Loucy (cell line): ENCODE results near the gene SLC6A13.

ENCODE experiments used
- H2AFZ ChIP-seq: fragments of 200-600 bp; sonication (generic); 2 replicates; pipeline ENCODE4 v1.6.0; 2016; ENCODE audit warnings: antibody characterized with exemption, mild to moderate bottlenecking, low read length, moderate library complexity
- H3F3A ChIP-seq: fragments of 200-600 bp; 2 replicates; pipeline ENCODE4 v1.6.0; 2016; ENCODE audit warnings: antibody characterized with exemption, low read depth, mild to moderate bottlenecking
- H3K27me3 ChIP-seq: fragments of 200-600 bp; sonication (generic); 2 replicates; pipeline ENCODE4 v1.6.1; 2014; ENCODE audit warnings: low read length, mild to moderate bottlenecking; ENCODE audit not compliant: insufficient read depth, poor library complexity, severe bottlenecking
- H3K36me3 ChIP-seq: fragments of 200-600 bp; sonication (generic); 2 replicates; pipeline ENCODE4 v1.6.1; 2016; ENCODE audit warnings: low read length; ENCODE audit not compliant: insufficient read depth
- H3K4me1 ChIP-seq: fragments of 200-600 bp; sonication (generic); 2 replicates; pipeline ENCODE4 v1.5.1; 2014; ENCODE audit warnings: low read length, mild to moderate bottlenecking; ENCODE audit not compliant: insufficient read depth, poor library complexity, severe bottlenecking
- H3K4me2 ChIP-seq: fragments of 200-600 bp; sonication (generic); 2 replicates; pipeline ENCODE4 v1.6.0; 2014; ENCODE audit warnings: antibody characterized with exemption, low read length, low read depth, mild to moderate bottlenecking; ENCODE audit not compliant: poor library complexity, severe bottlenecking
- H3K4me3 ChIP-seq: fragments of 200-600 bp; sonication (generic); 2 replicates; pipeline ENCODE4 v1.5.1; 2014; ENCODE audit warnings: low read length, mild to moderate bottlenecking, mixed read lengths; ENCODE audit not compliant: poor library complexity, severe bottlenecking
- H3K79me2 ChIP-seq: fragments of 200-600 bp; sonication (generic); 2 replicates; pipeline ENCODE4 v1.6.1; 2014; ENCODE audit warnings: low read length; ENCODE audit not compliant: insufficient read depth
- H3K9ac ChIP-seq: fragments of 200-600 bp; sonication (generic); 2 replicates; pipeline ENCODE4 v1.6.0; 2014; ENCODE audit warnings: mild to moderate bottlenecking, low read depth, low read length, moderate library complexity; ENCODE audit not compliant: poor library complexity, severe bottlenecking
- H3K9me2 ChIP-seq: fragments of 200-600 bp; sonication (generic); replicated peaks from 2 replicates; pipeline ENCODE4 v1.6.1; 2016; ENCODE audit warnings: low read depth, low read length, mixed read lengths
- H3K9me3 ChIP-seq: fragments of 200-600 bp; sonication (generic); 2 replicates; pipeline ENCODE4 v1.6.1; 2014; ENCODE audit warnings: mild to moderate bottlenecking, antibody characterized with exemption, low read length, low read depth; ENCODE audit not compliant: insufficient read depth
- H4K20me1 ChIP-seq: fragments of 200-600 bp; sonication (generic); 2 replicates; pipeline ENCODE4 v1.6.0; 2014; ENCODE audit warnings: antibody characterized with exemption, low read length, mild to moderate bottlenecking; ENCODE audit not compliant: insufficient read depth, poor library complexity, severe bottlenecking
- CTCF ChIP-seq: fragments of 200-600 bp; sonication (generic); conservative IDR thresholded peaks from 2 replicates; pipeline ENCODE4 v1.5.1; 2014; ENCODE audit warnings: mild to moderate bottlenecking, antibody characterized with exemption, low read length
- EZH2phosphoT487 ChIP-seq: fragments of 200-600 bp; IDR thresholded peaks from 2 replicates; pipeline ENCODE4 v1.6.1; 2018; ENCODE audit warnings: antibody characterized with exemption, mild to moderate bottlenecking, moderate library complexity, borderline replicate concordance

The SLC6A13 gene

GRCh38 chr12:203074-203461 is 59.6 kb downstream of the SLC6A13 start:
- H3K4me3 ChIP-seq: no peak overlapping the region
- no peak overlapping the region for H2AFZ ChIP-seq
- H3K79me2 ChIP-seq: no peaks in the 10 kb centered on the region
- H3K4me2 ChIP-seq: no peak overlapping the region
- no peaks in the 10 kb centered on the region for H3F3A ChIP-seq
- no peaks in the 10 kb centered on the region for H4K20me1 ChIP-seq
- no peak overlapping the region for H3K9ac ChIP-seq
- no peaks in the 10 kb centered on the region for H3K9me3 ChIP-seq
- TF ChIP-seq CTCF (no peak), EZH2phosphoT487 (no peak)
- no peaks in the 10 kb centered on the region for H3K4me1 ChIP-seq
- H3K27me3 ChIP-seq: no peaks in the 10 kb centered on the region
- no peaks in the 10 kb centered on the region for H3K9me2 ChIP-seq
- no peaks in the 10 kb centered on the region for H3K36me3 ChIP-seq

- H3K36me3 ChIP-seq: no peaks in the 10 kb centered on the region
- no peaks in the 10 kb centered on the region for H3K9me3 ChIP-seq
- H3K9ac ChIP-seq: no peak overlapping the region
- no peak overlapping the region for H2AFZ ChIP-seq
- no peaks in the 10 kb centered on the region for H3K79me2 ChIP-seq
- no peak overlapping the region for H3K4me2 ChIP-seq
- H3K9me2 ChIP-seq: no peaks in the 10 kb centered on the region
- H3K4me3 ChIP-seq: no peak overlapping the region
- H3K27me3 ChIP-seq: no peaks in the 10 kb centered on the region
- H3F3A ChIP-seq: no peaks in the 10 kb centered on the region
- H3K4me1 ChIP-seq: no peaks in the 10 kb centered on the region
- no peak for TF ChIP-seq EZH2phosphoT487
- TF ChIP-seq CTCF: no peak
- no peaks in the 10 kb centered on the region for H4K20me1 ChIP-seq
Observed at GRCh38 chr12:202081-202731, 60.4 kb downstream of the SLC6A13 start.

- no peak overlapping the region for H3K4me2 ChIP-seq
- H3K9ac ChIP-seq: no peak overlapping the region
- H3K9me3 ChIP-seq: no peaks in the 10 kb centered on the region
- no peaks in the 10 kb centered on the region for H3K9me2 ChIP-seq
- H3K27me3 ChIP-seq: no peaks in the 10 kb centered on the region
- no peaks in the 10 kb centered on the region for H3K79me2 ChIP-seq
- no peaks in the 10 kb centered on the region for H3F3A ChIP-seq
- H3K4me3 ChIP-seq: no peak overlapping the region
- no peaks in the 10 kb centered on the region for H3K36me3 ChIP-seq
- TF ChIP-seq EZH2phosphoT487: no peak
- TF ChIP-seq CTCF: no peak
- H3K4me1 ChIP-seq: no peaks in the 10 kb centered on the region
- no peak overlapping the region for H2AFZ ChIP-seq
- H4K20me1 ChIP-seq: no peaks in the 10 kb centered on the region
Observed at GRCh38 chr12:201361-201760, 61.3 kb downstream of the SLC6A13 start.
